ENCODE measurements around the gene SLC6A1.

Gene SLC6A1

GRCh38 chr3:10972072-10972782, 20.3 kb upstream of the SLC6A1 start:
- no peak for DNase-seq

GRCh38 chr3:10973046-10973595, 19.4 kb upstream of the SLC6A1 start:
- no peak for DNase-seq

- DNase-seq: no peak
These were observed 18.4 kb upstream of the SLC6A1 start for GRCh38 chr3:10974131-10974530.

GRCh38 chr3:10974746-10975375, 17.7 kb upstream of the SLC6A1 start:
- no peak for DNase-seq

- no peak for DNase-seq
These were observed 16.8 kb upstream of the SLC6A1 start for GRCh38 chr3:10975695-10976234.

- DNase-seq: no peak
These were observed 15.8 kb upstream of the SLC6A1 start for GRCh38 chr3:10976770-10977169.

DNA sequence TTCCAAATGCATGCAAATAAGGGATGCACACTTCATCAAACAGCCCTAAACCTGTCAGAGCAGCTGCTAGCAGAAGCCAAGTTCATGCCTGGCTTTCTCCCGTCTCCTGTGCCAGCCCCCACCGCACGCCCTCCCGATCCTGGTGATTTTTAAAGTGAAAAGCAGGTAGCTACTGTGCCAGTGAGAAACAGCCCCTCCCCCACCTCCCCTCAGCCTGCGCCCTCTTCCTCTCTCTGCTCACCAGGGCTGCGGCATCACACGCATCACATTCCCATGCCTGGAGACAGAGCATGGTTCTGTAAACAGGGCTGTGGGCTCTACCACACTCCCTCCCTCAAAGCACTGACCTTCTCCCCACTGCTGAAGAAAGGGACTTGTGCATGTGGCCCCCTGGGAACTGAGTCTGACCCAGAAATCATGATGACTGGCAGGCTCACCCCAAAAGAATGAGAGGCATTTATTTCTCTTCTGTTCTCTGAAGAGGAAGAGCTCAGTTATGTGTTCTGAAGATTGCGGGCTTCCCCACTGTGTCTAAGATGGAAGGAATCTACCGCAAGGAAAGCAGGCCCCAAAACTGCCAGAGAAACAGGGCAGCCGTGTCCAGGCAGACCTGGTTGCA, 14.5 kb upstream of the SLC6A1 start:
- DNase-seq: no peak

- DNase-seq: no peak
These were observed 13.6 kb upstream of the SLC6A1 start for GRCh38 chr3:10978956-10979355.

DNA sequence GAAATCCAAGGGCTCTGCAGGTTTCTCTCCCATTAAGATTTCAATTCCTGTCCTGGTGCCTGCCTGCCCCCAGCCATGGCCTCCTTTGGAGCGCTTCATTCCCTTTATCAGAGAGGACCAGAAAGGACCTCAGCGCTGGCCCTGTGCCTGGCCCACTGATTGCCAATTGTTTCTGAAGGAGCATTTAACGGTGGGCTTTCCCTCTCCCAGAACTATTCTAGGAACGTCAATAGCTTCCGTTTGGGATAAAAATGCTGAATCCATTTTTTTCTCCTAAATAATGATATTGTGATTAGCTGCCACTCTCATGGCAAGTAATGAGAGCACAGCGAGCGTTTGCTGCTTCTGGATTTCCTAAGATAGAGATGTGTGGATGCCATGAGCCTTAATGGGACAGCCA, 12.2 kb upstream of the SLC6A1 start:
- no peak for DNase-seq

DNA sequence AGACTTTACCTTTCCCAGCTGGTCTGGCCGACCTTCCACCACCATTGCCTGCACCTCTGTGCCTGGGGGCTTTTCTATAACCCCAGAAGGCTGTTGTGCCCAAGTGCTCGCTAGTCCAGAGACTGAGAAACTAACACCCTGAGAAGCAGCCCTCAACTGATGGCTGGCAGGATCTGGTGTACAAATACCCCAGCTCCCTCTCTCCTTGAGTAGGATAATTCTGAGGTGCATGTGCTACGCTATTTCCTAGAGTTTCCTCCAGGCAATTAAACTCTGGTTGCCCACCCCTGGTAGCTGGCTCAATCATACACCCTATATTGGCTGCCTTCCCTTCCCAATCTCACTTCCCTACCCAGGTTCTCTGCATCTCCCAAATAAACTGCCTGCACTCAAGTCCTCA, 11.5 kb upstream of the SLC6A1 start:
- DNase-seq: no peak

GRCh38 chr3:10981961-10982360, 10.6 kb upstream of the SLC6A1 start:
- DNase-seq: no peak

- DNase-seq: no peak
These were observed 9.8 kb upstream of the SLC6A1 start for GRCh38 chr3:10982782-10983181.

- no peak for DNase-seq
These were observed 9.2 kb upstream of the SLC6A1 start for GRCh38 chr3:10983219-10983916.

GRCh38 chr3:10984371-10984896, 8.1 kb upstream of the SLC6A1 start:
- no peak for DNase-seq

DNA sequence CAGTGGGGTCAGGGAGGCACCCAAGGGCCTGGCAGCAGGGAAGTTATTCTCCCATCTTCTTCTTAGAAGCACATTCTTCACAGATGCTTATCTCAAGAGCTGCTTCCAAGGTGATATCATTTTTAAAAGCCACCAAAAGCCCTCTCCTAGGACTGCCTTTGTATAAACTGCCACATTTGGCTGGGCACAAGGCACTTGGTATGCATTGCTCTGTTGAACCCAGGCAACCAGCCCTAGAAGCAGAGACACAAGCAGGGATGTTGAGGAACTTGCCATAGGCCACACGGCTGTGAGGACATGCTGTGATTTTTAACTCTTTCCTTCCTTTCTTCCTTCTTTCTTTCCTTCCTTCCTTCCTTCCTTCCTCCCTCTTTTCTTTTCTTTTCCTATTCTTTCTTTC, 7.4 kb upstream of the SLC6A1 start:
- no peak for DNase-seq

DNA sequence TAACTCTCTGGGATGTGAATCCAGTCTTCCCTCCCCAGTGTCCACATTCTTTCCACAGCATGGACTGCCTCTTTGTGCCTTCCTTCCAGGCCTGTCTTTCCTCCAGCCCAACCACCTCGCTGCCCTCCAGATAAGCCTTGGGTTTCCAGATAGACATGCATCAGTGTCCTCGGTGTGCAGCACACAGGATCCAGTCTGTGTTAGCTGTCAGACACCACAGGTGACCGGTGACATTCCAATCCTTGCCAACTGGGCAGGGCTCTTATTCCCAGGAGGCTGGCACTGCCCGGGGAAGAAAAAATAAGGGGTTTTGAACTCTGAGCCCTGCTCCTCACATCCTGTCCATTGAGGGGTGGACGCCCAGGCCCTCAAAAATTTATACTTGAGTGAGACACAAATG, 6.0 kb upstream of the SLC6A1 start:
- no peak for DNase-seq

DNA sequence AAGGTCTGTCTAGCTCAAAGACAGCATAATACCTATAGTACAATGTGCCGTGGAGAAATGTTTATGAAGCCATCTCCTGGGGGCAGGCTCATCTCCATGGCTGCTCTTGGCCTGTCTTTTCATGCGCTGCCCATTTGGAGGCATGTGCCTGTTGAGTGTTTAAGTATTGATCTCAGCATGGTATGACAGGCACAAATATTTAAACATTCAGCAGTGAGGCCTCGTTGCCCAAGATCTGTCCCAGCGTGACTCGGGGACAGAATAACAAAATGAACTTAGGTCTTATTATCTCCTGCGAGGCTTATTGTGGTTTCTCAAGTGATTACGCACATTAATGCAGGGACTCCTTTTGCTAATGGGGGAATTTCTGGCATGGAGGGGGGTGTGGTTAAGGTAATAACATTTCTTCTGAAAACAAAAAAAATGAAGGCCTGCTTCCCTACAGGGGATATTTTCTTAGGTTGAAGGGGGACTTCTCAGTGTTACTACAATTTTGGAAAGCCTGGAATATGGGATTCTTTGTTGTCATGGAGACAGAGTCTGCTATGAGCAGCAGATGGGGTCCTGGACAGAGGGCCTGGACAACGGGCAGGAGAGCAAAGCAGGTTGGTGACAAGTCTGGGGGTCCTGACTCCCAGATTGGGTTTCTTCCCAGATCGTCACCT, 4.4 kb upstream of the SLC6A1 start:
- no peak for DNase-seq

DNA sequence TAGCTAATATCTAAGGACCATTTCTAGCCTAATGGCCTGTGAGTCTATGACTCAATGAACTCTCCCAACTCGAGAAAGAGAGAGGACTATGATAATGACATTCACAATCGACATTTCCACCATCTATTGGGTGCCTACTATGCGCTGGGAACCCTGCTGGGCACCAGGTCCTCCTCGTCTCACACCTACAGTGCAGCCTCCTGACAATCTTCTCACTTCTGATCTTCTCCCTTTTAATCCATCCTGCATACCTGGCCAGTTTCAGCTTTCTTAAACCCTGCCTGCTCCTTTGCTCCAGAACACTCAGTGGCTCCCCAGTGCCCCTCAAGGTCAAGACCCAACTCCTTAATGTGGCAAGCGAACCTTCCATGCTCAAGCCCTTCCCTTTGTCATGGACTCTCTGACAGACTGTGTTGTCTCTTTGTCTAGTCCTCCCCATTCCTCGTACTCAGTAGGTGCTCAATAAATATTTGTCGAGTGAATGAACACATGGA, 3.5 kb upstream of the SLC6A1 start:
- no peak for DNase-seq

DNA sequence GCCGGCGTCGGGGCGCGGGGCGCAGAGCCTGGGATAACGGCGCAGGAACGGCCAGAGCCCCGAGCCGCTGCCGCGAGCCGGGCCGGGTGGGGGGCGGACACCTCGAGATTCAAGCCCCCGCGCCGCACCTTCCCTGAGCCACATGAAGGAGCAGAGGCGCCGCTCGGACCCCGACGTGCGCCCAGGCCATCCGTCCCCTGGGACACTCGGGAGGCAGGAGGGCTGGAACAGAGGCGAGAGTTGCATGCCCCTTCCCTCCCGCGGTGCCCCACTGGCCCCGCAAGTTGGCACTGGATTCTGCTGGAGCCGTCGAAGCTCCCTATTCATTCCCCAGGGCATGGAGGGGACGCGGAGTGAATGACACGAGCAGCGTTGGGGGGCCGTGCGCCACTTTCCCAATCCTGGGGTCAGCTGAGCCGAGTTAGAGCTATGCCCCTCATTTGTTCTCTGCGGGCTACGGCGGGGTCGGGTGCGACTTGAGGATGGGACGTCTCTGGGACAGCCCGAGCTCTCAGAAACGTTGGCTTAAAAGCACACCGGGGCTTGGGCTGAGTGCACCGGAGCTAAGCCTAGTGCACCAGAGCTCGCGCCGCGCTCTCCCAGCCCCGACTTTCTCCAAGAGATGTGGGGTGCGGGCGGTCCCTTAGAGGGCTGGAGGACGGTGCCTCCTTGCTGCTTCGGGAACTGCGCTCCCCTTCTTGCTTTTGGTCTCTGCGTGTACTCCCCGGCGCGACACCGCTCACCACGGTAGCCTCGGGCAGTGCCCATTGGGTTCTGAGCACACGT, 588 bp downstream of the SLC6A1 start:
- no peak for DNase-seq

GRCh38 chr3:10993729-10994065, 1.1 kb downstream of the SLC6A1 start:
- no peak for DNase-seq

GRCh38 chr3:10994306-10994705, 1.8 kb downstream of the SLC6A1 start:
- DNase-seq: no peak
